PFSK-1 (cell line): ENCODE results near the gene PIK3R1.

Experiments used
- FOXP2 ChIP-seq: optimal IDR thresholded peaks from 2 replicates; pipeline ENCODE3; 2011; ENCODE audit warnings: borderline replicate concordance, control low read depth, inconsistent platforms; ENCODE audit not compliant: insufficient read depth; ENCODE audit errors: extremely low read length, extremely low read depth
- POLR2AphosphoS5 ChIP-seq: IDR thresholded peaks from 2 replicates; pipeline ENCODE4 v1.6.1; 2012; ENCODE audit warnings: low read depth, mild to moderate bottlenecking, control low read depth, low read length, moderate library complexity
- SIN3A ChIP-seq: IDR thresholded peaks from 2 replicates; pipeline ENCODE4 v1.6.1; 2012; ENCODE audit warnings: mild to moderate bottlenecking, low read length, moderate library complexity, borderline replicate concordance; ENCODE audit not compliant: insufficient read depth
- TAF1 ChIP-seq: IDR thresholded peaks from 2 replicates; pipeline ENCODE4 v1.6.1; 2012; ENCODE audit warnings: low read length, control low read depth, borderline replicate concordance; ENCODE audit not compliant: insufficient read depth
- TF ChIP-seq, protein P1 (sequence below), 2 experiments: IDR thresholded peaks; 2 replicates each; pipeline versions ENCODE4 v1.6.1 to v1.8.0; 2011 to 2012; ENCODE audit warnings: low read depth in 2 of 2, low read length in 2 of 2, control low read depth in 1 of 2, inconsistent platforms in 1 of 2, mild to moderate bottlenecking in 1 of 2, moderate library complexity in 1 of 2; ENCODE audit not compliant: insufficient read depth in 1 of 2

The PIK3R1 gene

GRCh38 chr5:68249520-68249919, 34.0 kb downstream of the PIK3R1 start:
- TF ChIP-seq TAF1, result no peak
- TF ChIP-seq POLR2AphosphoS5, result no peak
- TF ChIP-seq FOXP2, result no peak
- TF ChIP-seq SIN3A, result no peak
- TF ChIP-seq, protein P1, sequence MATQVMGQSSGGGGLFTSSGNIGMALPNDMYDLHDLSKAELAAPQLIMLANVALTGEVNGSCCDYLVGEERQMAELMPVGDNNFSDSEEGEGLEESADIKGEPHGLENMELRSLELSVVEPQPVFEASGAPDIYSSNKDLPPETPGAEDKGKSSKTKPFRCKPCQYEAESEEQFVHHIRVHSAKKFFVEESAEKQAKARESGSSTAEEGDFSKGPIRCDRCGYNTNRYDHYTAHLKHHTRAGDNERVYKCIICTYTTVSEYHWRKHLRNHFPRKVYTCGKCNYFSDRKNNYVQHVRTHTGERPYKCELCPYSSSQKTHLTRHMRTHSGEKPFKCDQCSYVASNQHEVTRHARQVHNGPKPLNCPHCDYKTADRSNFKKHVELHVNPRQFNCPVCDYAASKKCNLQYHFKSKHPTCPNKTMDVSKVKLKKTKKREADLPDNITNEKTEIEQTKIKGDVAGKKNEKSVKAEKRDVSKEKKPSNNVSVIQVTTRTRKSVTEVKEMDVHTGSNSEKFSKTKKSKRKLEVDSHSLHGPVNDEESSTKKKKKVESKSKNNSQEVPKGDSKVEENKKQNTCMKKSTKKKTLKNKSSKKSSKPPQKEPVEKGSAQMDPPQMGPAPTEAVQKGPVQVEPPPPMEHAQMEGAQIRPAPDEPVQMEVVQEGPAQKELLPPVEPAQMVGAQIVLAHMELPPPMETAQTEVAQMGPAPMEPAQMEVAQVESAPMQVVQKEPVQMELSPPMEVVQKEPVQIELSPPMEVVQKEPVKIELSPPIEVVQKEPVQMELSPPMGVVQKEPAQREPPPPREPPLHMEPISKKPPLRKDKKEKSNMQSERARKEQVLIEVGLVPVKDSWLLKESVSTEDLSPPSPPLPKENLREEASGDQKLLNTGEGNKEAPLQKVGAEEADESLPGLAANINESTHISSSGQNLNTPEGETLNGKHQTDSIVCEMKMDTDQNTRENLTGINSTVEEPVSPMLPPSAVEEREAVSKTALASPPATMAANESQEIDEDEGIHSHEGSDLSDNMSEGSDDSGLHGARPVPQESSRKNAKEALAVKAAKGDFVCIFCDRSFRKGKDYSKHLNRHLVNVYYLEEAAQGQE (IDR thresholded peaks at IDR 0.05; ENCODE audit: insufficient read depth in 1 of 2, low read depth in 2 of 2, low read length in 2 of 2), result no peak

DNA sequence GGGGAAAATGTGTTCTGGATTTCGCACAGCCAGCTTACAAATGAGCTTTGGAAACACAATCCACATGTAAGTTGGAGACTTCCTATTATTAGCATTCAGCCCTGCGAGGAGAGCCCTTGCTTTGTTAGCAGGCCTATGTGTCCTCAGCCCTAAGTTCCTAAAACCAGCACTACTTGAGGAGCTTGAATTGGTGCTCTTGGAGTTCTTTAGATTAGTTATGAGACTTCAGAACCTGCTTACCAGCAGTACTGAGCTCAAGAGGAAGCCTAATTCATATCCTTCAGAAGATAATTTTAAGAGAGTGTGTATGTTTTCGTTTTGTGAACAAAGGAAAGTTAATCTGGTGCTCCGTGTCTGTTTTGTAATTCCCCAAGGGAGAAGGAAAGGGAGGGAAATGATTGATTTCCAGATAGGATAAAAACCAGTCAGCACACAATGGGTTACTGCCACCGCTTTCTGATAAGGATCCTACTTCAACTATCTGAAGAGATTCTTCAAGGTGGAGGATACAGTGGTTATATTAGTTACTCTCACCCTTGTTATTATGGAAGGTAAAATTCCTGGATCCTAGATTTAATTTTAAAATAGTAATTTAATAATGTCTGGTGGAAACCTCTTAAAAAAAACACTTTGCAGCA, 35.2 kb downstream of the PIK3R1 start:
- TF ChIP-seq, protein P1 (IDR thresholded peaks at IDR 0.05; ENCODE audit: insufficient read depth in 1 of 2, low read depth in 2 of 2, low read length in 2 of 2), result no peak
- TF ChIP-seq SIN3A (no peak), TAF1 (no peak), POLR2AphosphoS5 (no peak), FOXP2 (no peak)

DNA sequence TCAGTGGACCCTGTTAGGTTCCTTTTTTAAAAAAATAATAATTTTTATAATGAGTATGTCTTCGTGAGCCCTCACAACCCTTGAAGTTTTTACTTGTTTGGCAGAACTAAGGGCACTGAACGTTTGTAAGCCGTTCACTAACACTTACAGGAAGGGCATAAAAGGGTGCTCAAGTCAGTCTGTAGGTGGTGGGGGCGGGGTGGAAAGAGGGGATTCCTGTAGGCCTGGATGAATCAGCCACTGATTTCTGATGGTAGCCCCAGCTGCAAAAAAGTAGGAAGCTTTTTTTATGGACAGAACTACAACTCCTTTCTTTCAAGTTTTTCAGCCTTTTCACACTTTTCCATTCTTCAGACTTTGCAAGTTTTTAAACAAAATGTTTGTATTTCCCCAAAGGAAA, 35.8 kb downstream of the PIK3R1 start:
- TF ChIP-seq FOXP2 (no peak), SIN3A (no peak)

DNA sequence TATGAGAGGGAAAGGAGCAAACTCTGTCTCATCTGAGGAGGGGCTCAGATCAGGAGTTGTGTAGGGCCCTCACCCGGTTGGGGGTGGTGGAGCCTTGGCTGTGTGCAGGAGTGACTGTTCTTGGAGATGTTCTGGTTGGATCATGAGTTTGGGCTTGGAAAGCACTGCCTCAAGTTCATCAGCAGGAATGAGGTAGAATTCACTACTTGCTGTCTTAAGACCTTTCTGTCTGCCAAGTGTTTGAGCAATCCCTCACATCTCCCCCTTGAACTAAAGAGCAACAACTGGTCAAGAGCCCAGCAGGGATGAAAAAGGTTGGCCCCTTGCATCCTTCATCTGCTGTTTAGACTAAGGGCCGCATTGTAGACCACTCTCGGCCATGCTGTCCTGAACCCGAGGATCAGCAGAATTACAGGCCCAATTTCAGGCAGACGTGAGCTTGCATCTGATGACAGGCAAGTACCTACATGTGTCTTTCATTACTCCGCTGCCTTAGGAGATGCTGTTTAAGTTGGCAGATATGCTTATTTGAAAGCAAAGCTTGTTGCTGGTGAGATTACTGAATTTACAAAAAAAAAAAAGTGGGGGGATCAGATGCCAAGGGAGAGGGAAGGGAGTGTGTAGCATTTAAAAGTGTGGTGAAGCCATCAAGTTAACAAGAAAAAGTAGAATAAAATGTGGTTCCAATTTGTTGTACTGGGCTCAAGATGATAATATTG, 36.4 kb downstream of the PIK3R1 start:
- TF ChIP-seq SIN3A (no peak), FOXP2 (no peak), TAF1 (no peak), POLR2AphosphoS5 (no peak)
- TF ChIP-seq, protein P1 (IDR thresholded peaks at IDR 0.05; ENCODE audit: insufficient read depth in 1 of 2, low read depth in 2 of 2, low read length in 2 of 2), result no peak

DNA sequence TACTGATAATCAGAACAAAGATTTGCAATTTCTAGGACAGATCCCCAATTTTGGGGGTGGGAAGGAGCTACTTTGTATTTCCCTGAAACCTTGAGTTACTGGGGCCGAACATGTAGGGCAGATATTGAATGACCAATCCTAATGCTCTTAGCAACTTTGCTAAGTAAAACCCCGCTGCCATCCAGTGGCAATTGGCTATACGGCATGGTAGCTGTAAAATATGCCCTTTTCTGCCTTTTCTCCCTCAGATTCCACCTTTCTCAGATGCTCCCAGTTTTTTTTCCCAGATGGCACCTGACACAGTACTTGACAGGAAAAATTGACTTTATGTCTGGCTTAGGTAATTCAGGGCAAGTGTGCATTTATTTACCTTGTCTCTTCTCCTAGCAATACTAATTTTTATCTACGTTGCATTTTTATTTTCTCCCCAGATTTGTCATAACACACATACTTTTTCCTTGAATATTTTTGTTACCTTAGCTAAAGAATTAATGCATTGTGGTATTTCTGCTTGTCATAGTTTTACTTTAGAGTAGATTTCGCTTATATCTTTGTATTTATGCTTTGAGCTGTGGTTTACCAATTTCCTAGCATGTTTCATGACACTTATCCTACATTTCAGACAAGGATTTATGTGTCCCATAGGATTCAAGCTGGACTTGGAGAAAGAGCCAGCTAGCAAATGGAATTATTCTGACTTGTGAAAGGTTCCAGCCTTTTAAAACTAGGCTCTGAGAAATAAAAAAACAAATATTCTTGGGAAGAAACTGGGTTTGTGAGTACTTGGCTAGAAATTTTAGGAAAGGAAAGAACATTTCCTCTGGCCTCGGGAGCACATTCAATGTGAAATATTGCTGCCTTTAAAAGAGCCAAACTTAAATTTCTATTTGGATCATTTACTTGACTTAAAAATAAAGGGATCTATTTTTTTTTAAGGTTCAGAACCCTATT, 37.4 kb downstream of the PIK3R1 start:
- TF ChIP-seq, protein P1 (IDR thresholded peaks at IDR 0.05; ENCODE audit: insufficient read depth in 1 of 2, low read depth in 2 of 2, low read length in 2 of 2), result no peak
- TF ChIP-seq FOXP2, result no peak
- TF ChIP-seq POLR2AphosphoS5, result no peak
- TF ChIP-seq TAF1, result no peak
- no peak for TF ChIP-seq SIN3A
